ENCODE data around the gene PHACTR1.

Gene PHACTR1

DNA sequence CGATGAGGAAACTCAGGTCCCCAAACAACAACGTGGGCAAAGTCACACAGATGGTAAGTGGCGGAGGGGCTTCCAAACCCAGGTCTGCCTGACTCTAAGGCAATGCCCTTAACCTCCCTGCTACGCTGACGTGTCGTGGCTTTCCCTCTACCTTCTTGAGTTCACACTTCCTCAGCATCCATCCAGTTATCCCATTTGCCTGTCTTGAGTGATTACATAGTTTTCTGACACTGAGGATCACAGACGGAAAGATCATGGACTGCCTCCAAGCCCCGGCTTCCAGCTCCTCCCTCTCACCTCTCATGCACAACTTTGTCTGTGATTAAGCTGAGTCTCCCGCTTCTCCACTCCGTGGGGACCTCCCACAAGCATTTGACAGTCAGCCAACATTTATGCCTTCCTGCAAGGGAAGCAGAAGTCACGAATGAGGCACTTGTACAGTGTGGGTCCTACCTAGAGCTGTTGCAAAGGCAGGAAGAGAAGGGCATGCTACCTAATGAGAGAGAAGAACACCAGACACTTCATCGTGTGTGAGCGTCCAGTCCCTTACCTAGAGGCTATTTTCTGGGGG, 578.0 kb downstream of the PHACTR1 start:
- intact Hi-C loops (cut with DNase I): no loop called here
- peak in 30 of 42 donors; percentile 33 to 87 (median 64) for DNase-seq

DNA sequence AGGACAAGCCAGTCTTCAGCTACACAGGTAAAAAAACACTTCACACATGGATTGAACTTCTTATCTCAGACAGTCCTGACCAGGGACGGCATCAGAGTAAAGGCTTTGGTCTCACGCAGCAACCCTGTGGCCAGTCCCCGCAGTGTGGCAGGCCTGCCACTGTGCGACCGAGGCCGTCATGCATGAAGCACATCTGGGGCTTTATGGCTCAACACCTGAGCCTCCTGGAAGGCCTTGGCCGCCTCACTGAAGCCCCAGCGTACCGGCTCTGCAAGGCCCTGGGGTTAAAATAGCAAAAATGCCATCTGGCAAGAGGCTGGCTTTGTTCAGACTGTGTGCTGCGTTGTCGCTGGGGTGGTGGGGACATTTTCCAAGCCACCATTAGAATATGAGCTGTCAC, 579.0 kb downstream of the PHACTR1 start:
- DNase-seq: peak in 2 of 42 donors; percentile 2 to 31
- intact Hi-C loops (cut with DNase I): no loop called here

GRCh38 chr6:13296536-13296997, 580.0 kb downstream of the PHACTR1 start:
- DNase-seq: peak in 2 of 42 donors; percentile 2 to 27

DNA sequence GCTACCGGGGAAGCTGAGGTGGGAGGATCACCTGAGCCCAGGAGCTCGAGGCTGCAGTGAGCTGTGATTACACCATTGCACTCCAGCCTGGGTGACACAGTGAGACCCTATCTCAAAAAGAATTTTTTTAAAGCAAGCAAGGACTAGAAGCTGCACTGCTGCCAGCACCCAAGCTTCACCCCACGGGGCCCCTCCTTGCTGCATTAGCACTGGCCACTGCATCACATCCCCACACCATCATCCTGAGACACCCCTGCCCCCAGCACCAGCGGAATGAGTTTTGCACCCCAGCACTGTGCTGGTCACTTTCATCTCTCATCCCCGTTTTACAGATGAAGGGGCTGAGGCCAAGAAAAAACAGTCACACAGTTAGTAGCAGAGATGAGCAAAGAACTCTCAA, 580.8 kb downstream of the PHACTR1 start:
- intact Hi-C loops (cut with DNase I): no loop called here
- DNase-seq: peak in 2 of 42 donors; percentile 2 to 27

More at GRCh38 chr6:13296536-13296997, 580.0 kb downstream of the PHACTR1 start:
- intact Hi-C loops (cut with DNase I): no loop called here

- intact Hi-C loops (cut with DNase I): no loop called here
- peak in 1 of 42 donors; percentile 1 for DNase-seq
Observed at GRCh38 chr6:13298446-13298845, 581.9 kb downstream of the PHACTR1 start.

DNA sequence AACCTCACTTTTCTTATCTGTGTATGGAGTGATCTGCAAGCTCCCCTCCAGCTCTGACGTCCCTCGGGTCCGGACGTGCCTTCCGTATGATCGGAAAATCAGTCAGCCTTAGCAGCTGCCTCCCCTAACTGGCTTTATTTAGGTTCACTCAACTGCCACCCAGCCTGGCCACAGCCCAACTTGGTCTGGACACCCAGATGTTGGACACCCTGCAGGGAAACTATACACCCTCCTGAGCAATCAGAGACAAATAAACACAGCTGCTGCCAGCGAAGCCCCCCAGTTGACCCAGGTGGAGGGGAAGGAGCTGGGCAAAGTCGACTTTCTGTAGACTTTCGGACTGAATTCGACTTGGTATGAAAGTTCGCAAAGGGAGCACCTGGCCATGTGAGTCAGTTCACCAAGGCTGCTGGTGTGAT, 582.8 kb downstream of the PHACTR1 start:
- intact Hi-C loops (cut with DNase I): no loop called here

GRCh38 chr6:13299918-13300317, 583.4 kb downstream of the PHACTR1 start:
- peak in 1 of 42 donors; percentile 5 for DNase-seq
- intact Hi-C loops (cut with DNase I): no loop called here

More for the DNA sequence above, 582.8 kb downstream of the PHACTR1 start:
- peak in 1 of 42 donors; percentile 17 for DNase-seq

DNA sequence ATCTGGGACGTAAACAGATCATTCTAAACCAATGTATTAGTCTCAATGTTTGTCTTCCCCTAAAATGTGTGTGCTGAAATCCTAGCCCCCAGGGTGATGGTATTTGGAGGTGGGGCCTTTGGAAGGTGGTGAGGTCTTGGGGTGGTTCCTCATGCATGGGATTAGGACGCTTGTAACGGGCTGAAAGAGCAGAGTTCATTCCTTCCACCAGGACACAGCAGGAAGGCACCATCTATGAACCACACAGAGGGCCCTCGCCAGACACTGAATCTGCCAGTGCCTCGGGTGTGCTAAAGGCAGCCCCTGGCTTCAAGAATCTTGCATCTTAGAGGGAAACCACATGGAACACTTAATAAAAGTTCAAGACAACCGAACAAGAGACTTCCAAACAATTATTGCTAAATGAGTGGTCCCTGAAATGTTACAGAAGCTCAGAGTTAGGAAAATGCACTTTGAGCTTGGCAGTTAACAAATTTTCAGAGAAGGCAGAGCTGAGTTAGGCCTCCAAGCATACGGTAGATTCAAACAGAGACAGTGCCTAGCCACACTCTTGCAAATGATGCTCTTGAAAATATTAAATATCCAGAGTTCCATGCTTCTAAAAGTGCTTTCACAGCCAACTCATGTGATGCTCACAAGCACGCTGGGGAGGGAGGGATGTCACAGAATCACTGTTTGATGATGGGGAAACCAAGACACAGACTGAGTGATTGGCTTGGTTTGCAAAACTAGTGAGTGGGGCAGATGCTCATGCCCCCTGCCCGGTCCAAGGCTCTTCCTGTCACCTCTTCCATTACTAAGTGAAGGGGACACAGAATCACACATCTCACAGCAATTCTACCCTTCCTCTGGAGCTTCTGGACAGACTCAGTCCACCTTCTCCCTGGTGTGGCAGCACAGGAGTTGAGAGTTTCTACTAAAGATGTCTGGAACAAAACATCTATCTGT, 584.4 kb downstream of the PHACTR1 start:
- intact Hi-C loops (cut with DNase I): no loop called here
- no peak for DNase-seq

- intact Hi-C loops (cut with DNase I): no loop called here
- DNase-seq: peak in 41 of 42 donors; percentile 49 to 89 (median 70)
Observed at GRCh38 chr6:13302291-13302690, 585.7 kb downstream of the PHACTR1 start.

DNA sequence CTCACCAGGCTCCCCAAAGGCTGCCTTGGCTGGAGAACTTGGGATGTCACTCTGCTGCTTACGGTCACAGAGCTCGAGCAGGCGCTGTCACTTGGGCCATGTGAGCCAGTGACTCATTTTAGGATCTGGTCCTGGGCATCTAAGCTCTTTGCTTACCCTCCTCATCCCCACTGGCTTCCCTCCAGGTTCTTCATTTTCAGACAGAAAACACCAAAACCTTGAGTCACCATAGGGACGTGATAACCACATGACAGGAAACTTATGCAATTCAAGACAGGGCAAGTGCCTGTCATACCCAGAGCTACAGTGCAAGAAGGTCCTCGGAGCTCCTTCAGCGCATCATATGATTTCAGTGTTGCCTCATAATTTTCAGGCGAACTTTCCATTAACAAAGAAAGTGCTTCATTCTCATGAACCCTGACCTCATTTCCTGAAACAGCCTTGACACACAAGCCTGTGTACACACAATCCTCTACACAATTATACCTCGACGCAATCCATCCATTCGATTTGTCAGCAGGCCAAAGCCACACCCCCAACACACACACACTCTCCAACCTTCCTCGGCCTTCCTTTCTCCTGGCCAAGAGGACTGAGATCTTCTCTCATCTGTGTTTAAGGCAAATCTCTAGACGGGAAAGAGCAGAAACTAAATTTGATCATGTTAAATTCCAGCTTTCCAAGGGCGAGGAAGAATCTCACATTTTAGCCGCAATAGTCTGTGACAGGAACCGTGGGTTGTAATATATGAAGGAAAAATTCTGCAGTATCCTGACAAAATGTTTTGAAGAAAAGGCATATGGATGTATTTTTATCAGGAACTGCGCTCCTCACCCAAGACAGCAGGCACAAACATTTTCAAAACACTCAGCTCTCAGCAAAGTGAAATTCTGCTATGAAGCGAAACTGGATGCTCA, 586.4 kb downstream of the PHACTR1 start:
- intact Hi-C loops (cut with DNase I): no loop called here
- DNase-seq: peak in 39 of 42 donors; percentile 35 to 89 (median 59)

- peak; percentile 53 to 88 (median 74) for DNase-seq
- intact Hi-C loops (cut with DNase I): no loop called here
Observed at GRCh38 chr6:13303668-13304017, 587.1 kb downstream of the PHACTR1 start.

DNA sequence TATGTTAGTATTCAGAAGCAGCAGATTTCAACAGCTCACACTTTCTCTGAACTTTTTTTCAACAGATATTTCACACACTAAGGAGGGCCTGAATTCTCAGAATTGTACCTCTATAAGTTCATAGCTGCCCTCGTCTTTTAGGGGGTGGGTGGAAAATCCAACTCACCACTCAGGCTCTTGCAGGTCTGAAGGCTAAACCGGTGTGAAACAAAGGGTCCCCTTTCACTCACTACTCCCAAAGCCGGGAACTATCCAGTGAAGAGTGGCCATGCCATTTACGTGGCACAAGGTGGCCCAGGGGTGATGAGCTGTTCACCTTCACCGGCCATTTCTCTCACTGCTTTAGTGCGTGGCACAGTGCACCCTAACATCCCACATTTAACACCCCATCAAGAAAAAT, 587.5 kb downstream of the PHACTR1 start:
- intact Hi-C loops (cut with DNase I): no loop called here

DNA sequence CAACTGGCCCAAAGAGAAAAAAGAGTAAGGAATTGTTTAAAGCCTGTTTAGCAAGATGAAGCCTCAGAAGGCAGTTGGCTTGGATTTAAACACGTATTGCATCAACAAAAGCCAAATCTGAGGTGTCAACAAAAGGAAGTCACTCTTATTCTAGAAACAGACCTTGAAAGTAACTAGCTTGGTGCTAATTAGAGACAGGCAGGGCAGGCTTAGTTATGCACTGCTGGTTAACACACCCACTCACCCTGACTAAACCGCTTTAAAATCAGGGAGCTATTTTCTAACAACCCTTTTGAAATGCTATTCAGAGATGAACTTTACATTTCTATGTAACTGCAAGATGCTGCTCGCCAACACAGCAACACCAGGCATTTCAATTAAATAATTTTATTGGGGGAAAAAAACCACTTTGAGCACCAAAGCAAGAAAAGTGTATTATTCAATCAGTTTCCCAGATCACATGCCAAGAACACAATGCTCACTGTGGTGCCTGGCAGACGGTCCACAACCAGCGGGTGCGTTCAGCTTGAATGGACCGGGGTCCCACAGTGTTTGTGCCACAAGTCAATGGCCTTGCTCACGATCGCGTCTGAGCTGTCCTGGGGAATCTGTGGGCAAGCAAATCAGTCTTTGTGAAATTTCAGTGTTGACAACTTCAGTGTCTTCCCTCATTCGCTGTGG, 588.2 kb downstream of the PHACTR1 start:
- intact Hi-C loops (cut with DNase I): no loop called here
- DNase-seq: peak in 18 of 42 donors; percentile 41 to 74 (median 52)

More for the DNA sequence above, 587.5 kb downstream of the PHACTR1 start:
- DNase-seq: no peak

- intact Hi-C loops (cut with DNase I): no loop called here
- no peak for DNase-seq
Observed at GRCh38 chr6:13305288-13305687, 588.7 kb downstream of the PHACTR1 start.

DNA sequence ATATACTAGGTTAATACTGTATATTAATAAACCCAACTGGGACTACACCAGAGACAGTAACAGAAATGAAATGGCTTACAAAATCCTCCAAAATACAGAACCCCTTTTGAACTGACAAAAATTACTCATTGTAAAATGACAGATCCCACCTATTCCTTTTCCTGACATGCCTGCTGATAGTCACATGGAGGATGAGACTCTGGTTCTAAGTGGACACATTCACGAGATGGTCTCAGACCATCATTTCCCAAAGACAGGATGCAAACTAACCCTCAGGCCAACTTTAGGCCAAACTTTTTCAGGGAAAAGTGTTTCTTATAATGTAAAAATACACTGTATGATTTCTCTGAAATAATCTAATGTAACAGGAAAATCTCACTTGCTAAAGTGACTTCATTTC, 589.2 kb downstream of the PHACTR1 start:
- intact Hi-C loops (cut with DNase I): no loop called here
- DNase-seq: no peak

DNA sequence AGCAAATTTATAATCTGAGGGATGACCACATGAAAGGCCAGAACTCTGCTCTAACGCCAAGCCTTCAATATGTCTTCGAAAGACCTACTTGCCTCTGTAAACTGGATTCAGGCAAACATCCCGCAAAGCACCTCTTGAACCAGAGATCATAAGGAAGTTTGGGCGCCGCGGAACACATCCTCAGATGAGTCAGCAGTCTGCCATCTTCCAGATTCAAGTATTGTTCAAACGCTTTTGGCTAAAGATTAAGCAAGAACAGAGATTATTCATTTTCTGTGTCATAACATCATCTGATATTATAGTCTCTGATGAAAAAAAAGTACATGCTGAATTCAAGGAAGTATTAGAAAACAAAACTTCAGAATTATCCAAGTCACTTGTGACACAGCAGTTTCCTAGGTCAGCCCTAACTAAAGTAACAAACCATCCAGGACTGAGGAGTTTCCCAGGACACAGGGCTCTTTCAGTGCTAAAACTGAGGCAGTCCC, 591.0 kb downstream of the PHACTR1 start:
- intact Hi-C loops (cut with DNase I): no loop called here
- peak in 3 of 42 donors; percentile 41 to 46 (median 45) for DNase-seq

DNA sequence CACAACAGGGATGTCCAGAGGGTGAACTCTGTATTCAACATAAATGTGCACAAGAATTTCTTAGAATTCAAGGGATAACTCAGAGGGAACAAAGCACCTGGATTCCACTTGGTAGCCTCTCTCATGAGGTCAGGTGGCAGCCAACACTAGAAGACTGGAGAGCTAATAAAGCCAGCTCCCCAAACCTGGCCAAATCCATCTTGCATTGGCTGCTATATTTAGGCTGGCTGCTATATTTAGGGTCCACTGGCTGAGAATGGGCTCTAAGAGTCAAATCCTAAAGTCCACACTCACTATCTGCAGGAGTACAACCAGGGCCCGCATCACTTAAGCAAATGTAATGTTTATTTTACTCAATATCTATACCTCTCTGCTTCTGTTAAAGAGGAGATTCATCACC, 591.8 kb downstream of the PHACTR1 start:
- intact Hi-C loops (cut with DNase I): no loop called here
- no peak for DNase-seq

GRCh38 chr6:13311155-13311554, 594.6 kb downstream of the PHACTR1 start:
- intact Hi-C loops (cut with DNase I): no loop called here
- no peak for DNase-seq

All from head of caudate nucleus (tissue), 42 donors.